Ishikawa (cell line): ENCODE data around the gene PSD4.

Experiments used
- CEBPB ChIP-seq: IDR thresholded peaks from 2 replicates; pipeline ENCODE4 v1.6.1; 2012
- RAD21 ChIP-seq: IDR thresholded peaks from 2 replicates; pipeline ENCODE4 v1.6.1; 2012; ENCODE audit warnings: low read depth
- TEAD4 ChIP-seq: IDR thresholded peaks from 2 replicates; pipeline ENCODE4 v1.6.1; 2012
- YY1 ChIP-seq: IDR thresholded peaks from 2 replicates; pipeline ENCODE4 v1.6.1; 2012; ENCODE audit warnings: low read depth
- ZBTB7A ChIP-seq: IDR thresholded peaks from 2 replicates; pipeline ENCODE4 v1.6.1; 2012; ENCODE audit warnings: low read depth
- TF ChIP-seq, protein P1 (sequence below): IDR thresholded peaks from 2 replicates; pipeline ENCODE4 v1.6.1; 2012
- TF ChIP-seq, protein P2 (sequence below): IDR thresholded peaks from 2 replicates; pipeline ENCODE4 v1.6.1; 2012; ENCODE audit warnings: low read depth, mild to moderate bottlenecking

DNA sequence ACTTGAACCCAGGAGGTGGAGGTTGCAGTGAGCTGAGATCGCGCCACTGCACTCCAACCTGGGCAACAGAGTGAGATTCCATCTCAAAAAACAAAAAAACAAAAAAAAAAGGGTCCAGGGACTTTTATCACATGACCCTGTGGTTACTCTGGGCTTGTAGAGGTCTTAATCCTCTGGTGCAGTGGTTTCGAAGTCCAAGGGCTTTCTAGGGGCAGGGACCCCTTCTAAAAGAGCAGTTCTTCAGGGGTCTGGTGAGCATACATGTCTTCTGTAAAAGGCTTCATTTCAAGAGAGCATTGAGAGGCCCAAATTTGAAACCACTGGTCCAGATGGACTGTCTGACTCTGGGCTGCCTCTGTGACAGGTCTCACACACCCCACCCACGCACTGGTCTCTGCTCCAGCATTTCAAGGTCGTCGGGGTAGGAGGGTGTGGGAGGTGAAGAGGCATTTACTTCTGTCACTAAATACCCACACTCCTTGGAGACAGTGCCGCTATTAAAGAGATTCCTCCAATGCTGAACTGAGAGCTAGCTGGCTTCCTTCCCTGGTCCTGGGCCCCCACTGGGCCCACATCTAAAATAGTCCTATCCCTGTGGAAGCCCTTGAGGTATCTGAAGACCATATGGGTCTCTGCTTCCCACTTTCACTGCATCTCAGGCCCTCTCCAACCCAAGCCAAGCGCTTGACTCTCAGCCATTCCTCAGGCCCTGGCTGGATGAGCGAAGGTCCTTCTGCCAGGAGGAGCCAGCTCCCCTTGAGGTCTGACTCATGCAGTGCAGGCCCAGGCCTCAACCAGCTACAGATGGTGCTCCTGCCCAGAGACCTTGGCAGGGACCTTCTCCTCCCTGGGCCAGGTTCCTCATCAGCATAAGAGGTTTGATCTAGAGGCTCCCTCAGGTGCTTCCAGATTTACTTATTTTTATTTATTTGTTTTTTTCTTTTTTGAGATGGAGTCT is 60.1 kb downstream of the PSD4 start:
- TF ChIP-seq TEAD4: no peak
- TF ChIP-seq ZBTB7A: no peak
- TF ChIP-seq, protein P1, sequence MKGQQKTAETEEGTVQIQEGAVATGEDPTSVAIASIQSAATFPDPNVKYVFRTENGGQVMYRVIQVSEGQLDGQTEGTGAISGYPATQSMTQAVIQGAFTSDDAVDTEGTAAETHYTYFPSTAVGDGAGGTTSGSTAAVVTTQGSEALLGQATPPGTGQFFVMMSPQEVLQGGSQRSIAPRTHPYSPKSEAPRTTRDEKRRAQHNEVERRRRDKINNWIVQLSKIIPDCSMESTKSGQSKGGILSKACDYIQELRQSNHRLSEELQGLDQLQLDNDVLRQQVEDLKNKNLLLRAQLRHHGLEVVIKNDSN: no peak
- TF ChIP-seq, protein P2, sequence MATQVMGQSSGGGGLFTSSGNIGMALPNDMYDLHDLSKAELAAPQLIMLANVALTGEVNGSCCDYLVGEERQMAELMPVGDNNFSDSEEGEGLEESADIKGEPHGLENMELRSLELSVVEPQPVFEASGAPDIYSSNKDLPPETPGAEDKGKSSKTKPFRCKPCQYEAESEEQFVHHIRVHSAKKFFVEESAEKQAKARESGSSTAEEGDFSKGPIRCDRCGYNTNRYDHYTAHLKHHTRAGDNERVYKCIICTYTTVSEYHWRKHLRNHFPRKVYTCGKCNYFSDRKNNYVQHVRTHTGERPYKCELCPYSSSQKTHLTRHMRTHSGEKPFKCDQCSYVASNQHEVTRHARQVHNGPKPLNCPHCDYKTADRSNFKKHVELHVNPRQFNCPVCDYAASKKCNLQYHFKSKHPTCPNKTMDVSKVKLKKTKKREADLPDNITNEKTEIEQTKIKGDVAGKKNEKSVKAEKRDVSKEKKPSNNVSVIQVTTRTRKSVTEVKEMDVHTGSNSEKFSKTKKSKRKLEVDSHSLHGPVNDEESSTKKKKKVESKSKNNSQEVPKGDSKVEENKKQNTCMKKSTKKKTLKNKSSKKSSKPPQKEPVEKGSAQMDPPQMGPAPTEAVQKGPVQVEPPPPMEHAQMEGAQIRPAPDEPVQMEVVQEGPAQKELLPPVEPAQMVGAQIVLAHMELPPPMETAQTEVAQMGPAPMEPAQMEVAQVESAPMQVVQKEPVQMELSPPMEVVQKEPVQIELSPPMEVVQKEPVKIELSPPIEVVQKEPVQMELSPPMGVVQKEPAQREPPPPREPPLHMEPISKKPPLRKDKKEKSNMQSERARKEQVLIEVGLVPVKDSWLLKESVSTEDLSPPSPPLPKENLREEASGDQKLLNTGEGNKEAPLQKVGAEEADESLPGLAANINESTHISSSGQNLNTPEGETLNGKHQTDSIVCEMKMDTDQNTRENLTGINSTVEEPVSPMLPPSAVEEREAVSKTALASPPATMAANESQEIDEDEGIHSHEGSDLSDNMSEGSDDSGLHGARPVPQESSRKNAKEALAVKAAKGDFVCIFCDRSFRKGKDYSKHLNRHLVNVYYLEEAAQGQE: no peak
- TF ChIP-seq RAD21: no peak
- TF ChIP-seq CEBPB: no peak
- TF ChIP-seq YY1: no peak
